ENCODE measurements around the gene SF1.

- TF ChIP-seq, protein P1, sequence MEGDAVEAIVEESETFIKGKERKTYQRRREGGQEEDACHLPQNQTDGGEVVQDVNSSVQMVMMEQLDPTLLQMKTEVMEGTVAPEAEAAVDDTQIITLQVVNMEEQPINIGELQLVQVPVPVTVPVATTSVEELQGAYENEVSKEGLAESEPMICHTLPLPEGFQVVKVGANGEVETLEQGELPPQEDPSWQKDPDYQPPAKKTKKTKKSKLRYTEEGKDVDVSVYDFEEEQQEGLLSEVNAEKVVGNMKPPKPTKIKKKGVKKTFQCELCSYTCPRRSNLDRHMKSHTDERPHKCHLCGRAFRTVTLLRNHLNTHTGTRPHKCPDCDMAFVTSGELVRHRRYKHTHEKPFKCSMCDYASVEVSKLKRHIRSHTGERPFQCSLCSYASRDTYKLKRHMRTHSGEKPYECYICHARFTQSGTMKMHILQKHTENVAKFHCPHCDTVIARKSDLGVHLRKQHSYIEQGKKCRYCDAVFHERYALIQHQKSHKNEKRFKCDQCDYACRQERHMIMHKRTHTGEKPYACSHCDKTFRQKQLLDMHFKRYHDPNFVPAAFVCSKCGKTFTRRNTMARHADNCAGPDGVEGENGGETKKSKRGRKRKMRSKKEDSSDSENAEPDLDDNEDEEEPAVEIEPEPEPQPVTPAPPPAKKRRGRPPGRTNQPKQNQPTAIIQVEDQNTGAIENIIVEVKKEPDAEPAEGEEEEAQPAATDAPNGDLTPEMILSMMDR (conservative IDR thresholded peaks at IDR 0.05 in 1 of 2, IDR thresholded peaks at IDR 0.05 in 1 of 2; ENCODE audit: extremely low read depth in 1 of 2, insufficient read depth in 1 of 2, low read depth in 1 of 2, low read length in 2 of 2): no peak
- TF ChIP-seq EZH2 (IDR thresholded peaks at IDR 0.05; ENCODE audit: borderline replicate concordance, low read length): no peak
These were observed 8.2 kb downstream of the SF1 start for GRCh38 chr11:64770120-64770519.

All from mammary epithelial cell (primary cell).